Gastroesophageal sphincter (tissue), 3 donors: ENCODE measurements around the gene TMEM117.

Source experiments
- CTCF ChIP-seq, 4 experiments: fragments of 200-600 bp in 2 of 4; fragments of 450-650 bp in 2 of 4; sonication (generic) in 1 of 4; IDR thresholded peaks; one replicate each; pipeline ENCODE4 v1.5.1; 2017 to 2019; ENCODE audit warnings: antibody characterized with exemption in 4 of 4, mild to moderate bottlenecking in 2 of 4, moderate library complexity in 2 of 4
- POLR2A ChIP-seq, 2 donors: fragments of 450-650 bp; IDR thresholded peaks; one replicate each; pipeline ENCODE4 v1.6.1; 2017; ENCODE audit warnings: antibody characterized with exemption in 2 of 2, mild to moderate bottlenecking in 2 of 2, moderate library complexity in 1 of 2

GRCh38 chr12:43896496-43896895 is 60.6 kb downstream of the TMEM117 start:
- TF ChIP-seq CTCF (IDR thresholded peaks at IDR 0.05) (no peak), POLR2A (IDR thresholded peaks at IDR 0.05) (no peak)
